ENCODE data around the gene CETP. TPM values are rescaled to one million over a fixed set of nuclear protein-coding genes. Genes with fewer than 3 reads are reported as not detected.

The CETP gene
- 8.2 TPM for total RNA-seq

GRCh38 chr16:56961851-56962281 lies at the start of gene CETP:
Gene CETP, plus strand, starts transcription at chr16:56961950. Its CDS starts 30 bp downstream, at chr16:56961980.
- intact Hi-C loops (cut with DNase I): no loop called here
- no peak for DNase-seq (ENCODE audit: low spot score)
- no peak for ATAC-seq

- ATAC-seq (peak; percentile 66), DNase-seq (ENCODE audit: low spot score) (no peak)
- intact Hi-C loops (cut with DNase I): no loop called here
Measured at GRCh38 chr16:56912746-56913708, 48.7 kb upstream of the CETP start.

GRCh38 chr16:56914896-56915295 lies 46.9 kb upstream of the CETP start:
- intact Hi-C loops (cut with DNase I): no loop called here
- no peak for DNase-seq (ENCODE audit: low spot score)
- no peak for ATAC-seq

- intact Hi-C loops (cut with DNase I): no loop called here
- peak; percentile 59 for ATAC-seq
- DNase-seq (ENCODE audit: low spot score): no peak
Measured at GRCh38 chr16:56915336-56916119, 46.2 kb upstream of the CETP start.

GRCh38 chr16:56916571-56917403 lies 45.0 kb upstream of the CETP start:
- intact Hi-C loops (cut with DNase I): no loop called here
- no peak for DNase-seq (ENCODE audit: low spot score)
- no peak for ATAC-seq

- DNase-seq (ENCODE audit: low spot score) (no peak), ATAC-seq (no peak)
- intact Hi-C loops (cut with DNase I): no loop called here
Measured at GRCh38 chr16:56918467-56919012, 43.2 kb upstream of the CETP start.

- intact Hi-C loops (cut with DNase I): no loop called here
- ATAC-seq: no peak
- DNase-seq (ENCODE audit: low spot score): no peak
Measured at GRCh38 chr16:56919099-56919800, 42.5 kb upstream of the CETP start.

GRCh38 chr16:56921571-56921970 lies 40.2 kb upstream of the CETP start:
- DNase-seq (ENCODE audit: low spot score): no peak
- ATAC-seq: no peak
- intact Hi-C loops (cut with DNase I): no loop called here

GRCh38 chr16:56923481-56924091 lies 38.2 kb upstream of the CETP start:
- intact Hi-C loops (cut with DNase I): no loop called here

GRCh38 chr16:56927471-56927870 lies 34.3 kb upstream of the CETP start:
- DNase-seq (ENCODE audit: low spot score): no peak
- ATAC-seq: no peak
- intact Hi-C loops (cut with DNase I): no loop called here

More at GRCh38 chr16:56923481-56924091, 38.2 kb upstream of the CETP start:
- ATAC-seq (no peak), DNase-seq (ENCODE audit: low spot score) (no peak)

- DNase-seq (ENCODE audit: low spot score) (no peak), ATAC-seq (no peak)
- intact Hi-C loops (cut with DNase I): no loop called here
Measured at GRCh38 chr16:56929639-56930038, 32.1 kb upstream of the CETP start.

GRCh38 chr16:56930486-56931270 lies 31.1 kb upstream of the CETP start:
- ATAC-seq: peak; percentile 1
- intact Hi-C loops (cut with DNase I): no loop called here
- DNase-seq (ENCODE audit: low spot score): no peak

- peak; percentile 41 for ATAC-seq
- peak; percentile 69 for DNase-seq (ENCODE audit: low spot score)
- intact Hi-C loops (cut with DNase I): no loop called here
Measured at GRCh38 chr16:56931271-56931891, 30.4 kb upstream of the CETP start.

GRCh38 chr16:56931892-56932720 lies 29.6 kb upstream of the CETP start, which contains the start of gene HERPUD1:
Gene HERPUD1, plus strand, starts transcription at chr16:56932142. Its CDS starts 103 bp downstream, at chr16:56932245.
- ATAC-seq (peak; percentile 97), DNase-seq (ENCODE audit: low spot score) (peak; percentile 99)
- intact Hi-C loops (cut with DNase I): no loop called here

- intact Hi-C loops (cut with DNase I): no loop called here
- ATAC-seq: peak; percentile 77
- DNase-seq (ENCODE audit: low spot score): peak; percentile 83
Measured at GRCh38 chr16:56932721-56933619, 28.8 kb upstream of the CETP start.
